Activated CD4-positive, alpha-beta T cell treated with anti-CD3 and anti-CD28 coated beads, Interleukin-2, amount 10 ng/mL, durations not matched to agents 24 days and 14 days (primary cell): ENCODE results near the gene NEK5. TPM values are rescaled to one million over a fixed set of nuclear protein-coding genes. Genes with fewer than 3 reads are reported as not detected.
"Not testable (repeated sequence)": the region's sequence is repeated elsewhere in the genome, so short reads cannot be mapped to it uniquely, and the experiment has no call there.

ENCODE experiments used
- DNase-seq: peaks from one replicate; pipeline ENCODE4 v3.0.0; 2022
- H3K27ac Mint-ChIP-seq: one replicate; pipeline ENCODE4 v1.8.0; 2022; ENCODE audit warnings: mild to moderate bottlenecking, mixed read lengths
- H3K27me3 Mint-ChIP-seq: one replicate; pipeline ENCODE4 v1.8.0; 2022; ENCODE audit warnings: mixed read lengths
- H3K36me3 Mint-ChIP-seq: one replicate; pipeline ENCODE4 v1.8.0; 2022; ENCODE audit warnings: low read depth, mild to moderate bottlenecking, mixed read lengths
- H3K4me1 Mint-ChIP-seq: one replicate; pipeline ENCODE4 v1.8.0; 2021; ENCODE audit warnings: mixed read lengths
- H3K4me3 Mint-ChIP-seq: one replicate; pipeline ENCODE4 v1.8.0; 2022; ENCODE audit warnings: mild to moderate bottlenecking, moderate library complexity, mixed read lengths
- H3K9me3 Mint-ChIP-seq: one replicate; pipeline ENCODE4 v1.8.0; 2021; ENCODE audit warnings: mixed read lengths
- intact Hi-C: fragments of 100-400 bp; cut with micrococcal nuclease; formaldehyde crosslinking; loops from one replicate; pipeline ENCODE4 v1.15.1; 2023
- total RNA-seq: library from RNA; stranded (reverse); gene quantifications from 2 replicates; pipeline ENCODE4 v1.2.3, GENCODE V29; 2022

NEK5 gene
- total RNA-seq, 1 donor from 2014 or later: not detected

DNA sequence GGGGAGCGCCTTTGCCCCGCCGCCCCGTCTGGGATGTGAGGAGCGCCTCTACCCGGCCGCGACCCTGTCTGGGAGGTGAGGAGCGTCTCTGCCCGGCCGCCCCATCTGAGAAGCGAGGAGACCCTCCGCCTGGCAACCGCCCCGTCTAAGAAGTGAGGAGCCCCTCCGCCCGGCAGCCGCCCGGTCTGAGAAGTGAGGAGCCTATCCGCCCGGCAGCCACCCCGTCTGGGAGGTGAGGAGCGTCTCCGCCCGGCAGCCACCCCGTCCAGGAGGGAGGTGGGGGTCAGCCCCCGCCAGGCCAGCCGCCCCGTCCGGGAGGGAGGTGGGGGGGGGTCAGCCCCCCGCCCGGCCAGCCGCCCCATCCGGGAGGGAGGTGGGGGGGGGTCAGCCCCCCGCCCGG is 49.0 kb downstream of the NEK5 start:
- intact Hi-C loops, H3K36me3 Mint-ChIP-seq, H3K4me3 Mint-ChIP-seq, DNase-seq, H3K27ac Mint-ChIP-seq, H3K9me3 Mint-ChIP-seq, H3K27me3 Mint-ChIP-seq, H3K4me1 Mint-ChIP-seq: not testable (repeated sequence)

DNA sequence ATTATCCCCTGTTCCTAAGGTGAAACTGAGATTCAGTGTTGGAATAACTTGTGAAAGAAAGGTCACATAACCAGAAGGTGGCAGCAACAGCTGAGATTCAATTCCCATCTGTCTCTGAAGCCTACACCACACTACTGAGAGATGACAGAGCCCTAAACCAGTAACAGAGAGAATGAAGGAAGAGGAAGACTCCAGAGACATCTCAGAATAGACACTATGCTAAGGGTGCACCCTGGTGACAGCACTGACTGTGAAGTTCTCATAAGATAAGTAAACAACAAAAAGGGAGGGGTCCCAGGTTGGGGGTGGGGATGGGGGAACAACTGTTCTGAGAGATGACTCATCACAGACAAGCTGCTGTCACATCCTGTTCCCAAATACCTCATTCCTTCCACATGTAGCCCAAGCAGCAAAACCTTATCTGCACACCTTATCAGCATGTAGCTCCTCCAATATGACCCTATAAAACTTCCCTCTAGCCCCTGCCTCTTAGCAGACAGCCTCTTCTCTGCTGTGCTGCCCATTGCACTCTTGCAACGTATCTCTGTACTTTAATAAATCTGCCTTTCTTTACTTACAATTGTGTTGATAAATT is 57.8 kb downstream of the NEK5 start:
- H3K36me3 Mint-ChIP-seq: no peaks in the 10 kb centered on the region
- H3K4me1 Mint-ChIP-seq: peaks cover 12% of the 10 kb centered on the region
- H3K9me3 Mint-ChIP-seq: peaks cover 11% of the 10 kb centered on the region
- DNase-seq: peak; percentile 65
- H3K27ac Mint-ChIP-seq: no peak overlapping the region
- H3K4me3 Mint-ChIP-seq: no peak overlapping the region
- H3K27me3 Mint-ChIP-seq: peaks cover 21% of the 10 kb centered on the region
- intact Hi-C loops: loop anchor here (2.0 kb wide), 1 partner anchor 56 kb away; no protein-coding TSS in a partner anchor

DNA sequence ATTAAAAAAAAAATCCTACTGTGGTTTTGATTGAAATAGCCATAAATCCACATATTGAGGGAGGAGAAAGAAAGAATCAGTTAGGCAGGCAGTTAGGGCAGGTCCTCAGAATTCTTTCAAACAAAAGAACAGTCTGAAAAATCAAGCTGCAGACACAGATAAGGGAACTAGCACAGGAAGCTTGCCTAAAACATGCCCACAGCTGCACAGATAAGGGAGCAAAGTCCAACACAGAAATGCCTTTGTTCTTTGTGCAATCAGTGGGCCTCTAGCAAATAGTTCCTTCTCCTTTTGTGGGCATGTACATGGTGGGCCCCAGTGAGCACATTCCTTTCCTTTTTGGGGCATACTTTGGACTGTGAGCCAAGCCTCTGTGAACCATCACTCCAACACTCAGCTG is 61.6 kb downstream of the NEK5 start:
- H3K4me1 Mint-ChIP-seq: peaks cover 12% of the 10 kb centered on the region

DNA sequence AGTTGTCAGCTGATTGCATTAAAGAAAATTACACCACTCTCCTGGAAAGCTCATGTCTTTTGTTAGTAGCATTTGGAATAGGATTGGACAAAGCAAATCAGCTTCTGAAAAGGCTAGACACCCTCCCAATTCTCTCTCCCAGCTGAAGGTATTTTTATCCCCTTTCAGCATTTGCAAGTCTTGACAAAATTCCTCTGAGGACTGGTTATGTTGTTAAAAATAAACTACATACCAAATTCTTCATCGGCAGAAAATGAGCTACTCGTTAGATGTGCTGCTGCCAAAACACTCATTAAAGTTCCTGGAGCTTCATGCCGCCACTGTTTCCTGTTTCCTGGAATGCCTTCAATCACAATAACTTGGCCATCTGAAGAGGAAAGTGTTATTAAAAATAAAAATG is 67.3 kb downstream of the NEK5 start:
- Mint-ChIP-seq H3K36me3 (no peaks in the 10 kb centered on the region), H3K9me3 (peaks cover 3% of the 10 kb centered on the region), H3K27ac (no peak overlapping the region), H3K4me1 (no peaks in the 10 kb centered on the region), H3K27me3 (no peaks in the 10 kb centered on the region), H3K4me3 (no peak overlapping the region)
- no peak for DNase-seq
- intact Hi-C loops: no loop called here

More for the DNA sequence above, 61.6 kb downstream of the NEK5 start:
- no peak for DNase-seq
- Mint-ChIP-seq H3K4me3 (no peak overlapping the region), H3K27me3 (peaks cover 6% of the 10 kb centered on the region), H3K9me3 (peaks cover 11% of the 10 kb centered on the region), H3K27ac (no peak overlapping the region), H3K36me3 (no peaks in the 10 kb centered on the region)
- intact Hi-C loops: no loop called here

DNA sequence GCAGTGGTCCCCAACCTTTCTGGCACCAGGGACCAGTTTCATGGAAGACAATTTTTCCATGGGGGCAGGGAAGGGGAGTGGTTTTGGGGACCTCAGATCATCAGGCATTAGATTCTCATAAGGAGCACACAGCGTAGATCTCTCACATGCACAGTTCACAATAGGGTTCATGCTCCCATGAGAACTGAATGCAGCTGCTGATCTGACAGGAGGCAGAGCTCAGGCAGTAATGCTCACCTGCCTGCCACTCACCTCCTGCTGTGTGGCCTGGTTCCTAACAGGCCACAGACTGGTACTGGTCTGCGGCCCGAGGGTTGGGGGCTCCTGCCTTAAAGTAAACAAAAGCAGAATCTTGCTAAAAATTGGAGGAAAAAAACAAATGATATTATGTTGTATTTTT is 67.8 kb downstream of the NEK5 start:
- H3K9me3 Mint-ChIP-seq, DNase-seq, H3K4me1 Mint-ChIP-seq, H3K27me3 Mint-ChIP-seq, intact Hi-C loops, H3K4me3 Mint-ChIP-seq, H3K27ac Mint-ChIP-seq, H3K36me3 Mint-ChIP-seq: not testable (repeated sequence)

DNA sequence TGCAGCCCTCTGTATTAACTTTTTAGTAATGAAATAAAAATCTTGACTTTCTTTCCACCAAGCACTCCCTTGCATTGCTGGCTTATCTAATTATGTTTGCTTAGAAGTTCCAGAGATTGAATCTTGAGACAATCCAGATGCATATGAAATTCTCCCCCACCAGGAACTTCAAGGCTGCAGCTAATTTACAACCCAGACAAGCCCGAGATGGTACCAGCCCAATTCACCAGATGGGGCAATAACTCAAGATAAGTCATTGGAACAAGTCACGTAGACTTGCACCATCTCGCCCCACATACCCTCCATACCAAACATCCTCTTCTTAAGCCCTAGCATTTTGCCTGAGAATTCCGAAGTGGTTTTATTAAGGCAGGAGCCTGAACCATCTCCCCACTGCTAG is 75.4 kb downstream of the NEK5 start:
- no peaks in the 10 kb centered on the region for H3K27me3 Mint-ChIP-seq
- H3K27ac Mint-ChIP-seq: no peak overlapping the region
- H3K4me3 Mint-ChIP-seq: no peak overlapping the region
- H3K4me1 Mint-ChIP-seq: no peaks in the 10 kb centered on the region
- intact Hi-C loops: no loop called here
- H3K36me3 Mint-ChIP-seq: no peaks in the 10 kb centered on the region
- no peak for DNase-seq
- no peaks in the 10 kb centered on the region for H3K9me3 Mint-ChIP-seq

DNA sequence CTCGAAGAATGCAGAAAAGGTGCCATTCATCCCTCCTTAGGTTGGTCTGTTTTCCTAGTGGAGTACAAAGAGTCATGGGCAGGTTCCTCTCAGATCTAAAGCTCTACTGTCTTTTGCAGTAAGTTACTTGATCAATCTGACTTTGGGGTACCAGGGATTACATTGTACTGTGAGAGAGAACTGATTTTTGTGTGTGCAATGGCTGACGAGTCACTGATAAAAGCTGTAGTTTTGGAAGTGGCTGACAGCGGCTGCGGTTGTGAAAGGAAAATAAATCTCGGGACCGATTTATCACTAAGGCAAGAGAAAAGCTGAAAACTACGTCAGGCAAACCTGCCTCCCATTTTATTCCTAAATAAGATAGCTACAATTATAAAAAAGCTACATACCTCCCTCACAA is 77.5 kb downstream of the NEK5 start:
- intact Hi-C loops: no loop called here
- Mint-ChIP-seq H3K27ac (no peak overlapping the region), H3K36me3 (no peaks in the 10 kb centered on the region), H3K4me1 (no peaks in the 10 kb centered on the region), H3K4me3 (no peak overlapping the region), H3K27me3 (no peaks in the 10 kb centered on the region), H3K9me3 (no peaks in the 10 kb centered on the region)
- DNase-seq: no peak

DNA sequence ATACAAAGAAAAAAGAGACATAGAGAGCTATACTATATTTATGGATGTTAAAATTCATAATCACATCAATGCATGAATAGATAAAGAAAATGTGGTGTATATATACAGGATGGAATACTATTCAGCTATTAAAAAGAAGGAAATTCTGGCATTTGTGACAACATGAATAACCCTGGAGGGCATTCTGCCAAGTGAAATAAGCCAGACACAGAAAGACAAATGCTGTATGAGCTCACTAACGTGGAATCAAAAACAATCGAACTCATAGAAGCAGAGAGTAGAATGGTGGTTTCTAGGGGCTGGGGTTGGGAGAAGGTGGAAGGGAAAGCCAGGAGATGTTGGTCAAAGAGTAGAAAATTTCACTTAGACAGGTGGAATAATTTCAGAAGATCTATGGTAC is 80.4 kb downstream of the NEK5 start:
- no peaks in the 10 kb centered on the region for H3K27me3 Mint-ChIP-seq
- H3K36me3 Mint-ChIP-seq: peaks cover 2% of the 10 kb centered on the region
- H3K27ac Mint-ChIP-seq: no peak overlapping the region
- no peak overlapping the region for H3K4me3 Mint-ChIP-seq
- H3K9me3 Mint-ChIP-seq: no peaks in the 10 kb centered on the region
- H3K4me1 Mint-ChIP-seq: no peaks in the 10 kb centered on the region
- intact Hi-C loops: no loop called here
- DNase-seq: no peak

DNA sequence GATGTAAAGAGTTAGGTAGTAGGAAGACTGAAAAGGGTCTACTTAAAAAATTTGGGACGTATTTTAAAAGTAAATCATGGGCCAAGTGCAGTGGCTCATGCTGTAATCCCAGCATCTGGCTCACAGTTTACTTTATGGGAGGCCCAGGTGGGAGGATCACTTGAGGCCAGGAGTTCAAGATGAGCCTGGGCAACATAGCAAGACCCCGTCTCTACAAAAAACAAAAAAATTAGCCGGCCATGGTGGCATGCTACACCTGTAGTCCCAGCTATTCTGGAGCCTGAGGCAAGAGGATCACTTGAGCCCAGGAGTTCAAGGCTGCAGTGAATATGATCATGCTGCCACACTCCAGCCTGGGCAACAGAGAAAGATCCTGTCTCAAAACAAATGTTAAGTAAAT is 81.4 kb downstream of the NEK5 start:
- H3K4me1 Mint-ChIP-seq: no peaks in the 10 kb centered on the region
- H3K4me3 Mint-ChIP-seq: no peak overlapping the region

DNA sequence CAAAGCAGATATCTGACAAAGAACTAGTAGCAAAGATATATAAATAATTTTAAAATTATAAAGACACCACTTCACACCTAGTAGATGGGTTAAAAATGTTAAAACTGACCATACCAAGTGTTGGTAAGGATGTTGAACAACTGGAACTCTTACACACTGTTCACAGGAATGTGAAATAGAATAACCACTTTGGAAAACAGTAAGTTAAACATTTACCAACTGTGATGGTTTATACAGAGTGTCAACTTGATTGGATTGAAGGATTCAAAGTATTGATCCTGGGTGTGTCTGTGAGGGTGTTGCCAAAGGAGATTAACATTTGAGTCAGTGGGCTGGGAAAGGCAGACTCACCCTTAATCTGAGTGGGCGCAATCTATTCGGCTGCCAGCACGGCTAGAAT is 85.2 kb downstream of the NEK5 start:
- Mint-ChIP-seq H3K4me3 (no peak overlapping the region), H3K27ac (no peak overlapping the region), H3K9me3 (no peaks in the 10 kb centered on the region), H3K27me3 (no peaks in the 10 kb centered on the region), H3K36me3 (peaks cover 4% of the 10 kb centered on the region), H3K4me1 (no peaks in the 10 kb centered on the region)
- DNase-seq: no peak
- intact Hi-C loops: no loop called here

More for the DNA sequence above, 81.4 kb downstream of the NEK5 start:
- Mint-ChIP-seq H3K27ac (no peak overlapping the region), H3K27me3 (no peaks in the 10 kb centered on the region), H3K36me3 (peaks cover 2% of the 10 kb centered on the region), H3K9me3 (no peaks in the 10 kb centered on the region)
- no peak for DNase-seq
- intact Hi-C loops: no loop called here

DNA sequence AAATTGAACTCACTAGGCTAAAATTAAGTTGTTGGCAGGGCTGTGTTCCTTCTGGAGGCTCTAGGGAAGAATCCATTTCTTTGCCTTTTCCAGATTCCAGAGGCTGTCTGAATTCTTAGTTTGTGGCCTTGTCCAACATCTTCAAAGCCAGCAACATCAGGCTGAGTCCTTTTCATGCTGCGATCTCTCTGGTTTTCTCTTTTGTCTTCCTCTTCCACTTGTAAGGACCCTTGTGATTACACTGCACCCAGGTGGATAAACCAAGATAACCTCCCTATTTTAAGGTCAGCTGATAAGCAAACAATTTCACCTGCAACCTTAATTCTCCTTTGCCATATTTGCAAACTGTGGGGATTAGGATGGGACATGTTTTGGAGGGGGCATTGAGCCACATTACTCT is 92.8 kb downstream of the NEK5 start:
- Mint-ChIP-seq H3K4me3 (no peak overlapping the region), H3K36me3 (peaks cover 5% of the 10 kb centered on the region), H3K27me3 (no peaks in the 10 kb centered on the region), H3K9me3 (no peaks in the 10 kb centered on the region), H3K27ac (no peak overlapping the region), H3K4me1 (no peaks in the 10 kb centered on the region)
- intact Hi-C loops: no loop called here
- no peak for DNase-seq

DNA sequence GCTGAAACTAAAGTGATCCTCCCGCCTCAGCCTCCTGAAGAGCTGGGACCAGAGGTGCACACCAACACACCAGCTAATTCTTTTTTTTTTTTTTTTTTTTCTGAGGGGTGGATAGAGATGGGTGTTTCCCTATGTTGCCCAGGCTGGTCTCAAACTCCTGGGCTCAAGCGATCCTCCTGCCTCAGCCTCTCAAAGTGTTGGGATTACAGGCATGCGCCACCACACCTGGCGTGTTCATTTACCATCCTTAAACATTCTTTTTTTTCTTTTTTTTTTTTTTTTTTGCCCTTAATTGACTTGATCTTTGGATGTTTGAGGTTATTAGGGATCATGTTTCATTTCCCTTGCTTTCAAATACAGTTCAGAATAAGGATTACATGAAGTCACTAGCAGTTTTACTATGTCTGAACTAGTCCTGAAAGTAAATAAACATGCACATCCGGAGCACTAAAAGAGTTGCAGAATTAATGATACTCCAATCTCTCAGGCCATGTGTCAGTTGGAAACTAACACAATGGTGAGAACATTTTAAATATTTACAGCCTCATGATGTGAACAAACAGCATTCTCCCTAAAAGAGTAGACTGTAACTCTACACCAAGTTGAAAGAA is 94.2 kb downstream of the NEK5 start:
- H3K27ac Mint-ChIP-seq: no peak overlapping the region
- DNase-seq: no peak
- H3K4me1 Mint-ChIP-seq: no peaks in the 10 kb centered on the region
- H3K4me3 Mint-ChIP-seq: no peak overlapping the region
- intact Hi-C loops: no loop called here
- H3K9me3 Mint-ChIP-seq: no peaks in the 10 kb centered on the region
- H3K27me3 Mint-ChIP-seq: no peaks in the 10 kb centered on the region
- peaks cover 10% of the 10 kb centered on the region for H3K36me3 Mint-ChIP-seq

DNA sequence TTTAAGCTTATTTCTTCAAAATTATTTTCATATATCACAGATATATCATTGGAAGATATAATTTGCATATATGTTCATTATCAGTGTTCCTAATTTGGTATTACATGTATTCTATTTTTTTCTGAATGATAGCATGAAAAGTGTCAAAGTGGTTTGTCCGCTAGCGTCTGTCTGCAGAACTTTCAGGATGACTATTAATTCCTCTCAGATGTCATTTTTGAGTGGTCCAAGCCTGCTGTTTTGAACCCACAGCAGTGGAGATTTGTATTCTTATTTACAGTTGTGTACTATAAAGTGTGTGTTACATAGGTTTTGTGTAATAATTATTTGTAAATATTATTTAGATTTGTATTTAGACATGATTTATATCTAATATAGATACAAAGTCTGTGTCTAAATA is 95.8 kb downstream of the NEK5 start:
- Mint-ChIP-seq H3K36me3 (peaks cover 23% of the 10 kb centered on the region), H3K4me1 (no peaks in the 10 kb centered on the region)

DNA sequence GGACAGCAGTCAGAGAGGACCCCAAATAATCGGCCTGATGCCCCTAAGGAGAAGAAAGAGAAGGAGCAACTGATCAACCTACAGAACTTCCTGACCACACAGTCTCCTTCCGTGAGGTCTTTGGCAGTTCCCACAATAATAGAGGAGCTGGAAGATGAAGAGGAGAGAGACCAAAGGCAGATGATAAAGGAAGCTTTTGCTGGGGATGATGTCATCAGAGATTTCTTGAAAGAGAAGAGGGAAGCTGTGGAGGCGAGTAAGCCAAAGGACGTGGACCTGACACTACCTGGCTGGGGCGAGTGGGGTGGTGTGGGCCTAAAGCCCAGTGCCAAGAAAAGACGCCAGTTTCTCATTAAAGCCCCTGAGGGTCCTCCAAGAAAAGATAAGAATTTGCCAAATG is 98.5 kb downstream of the NEK5 start:
- H3K27ac Mint-ChIP-seq, intact Hi-C loops: not testable (repeated sequence)

More for the DNA sequence above, 95.8 kb downstream of the NEK5 start:
- Mint-ChIP-seq H3K27ac (no peak overlapping the region), H3K4me3 (no peak overlapping the region), H3K27me3 (no peaks in the 10 kb centered on the region), H3K9me3 (no peaks in the 10 kb centered on the region)
- intact Hi-C loops: no loop called here
- DNase-seq: no peak

DNA sequence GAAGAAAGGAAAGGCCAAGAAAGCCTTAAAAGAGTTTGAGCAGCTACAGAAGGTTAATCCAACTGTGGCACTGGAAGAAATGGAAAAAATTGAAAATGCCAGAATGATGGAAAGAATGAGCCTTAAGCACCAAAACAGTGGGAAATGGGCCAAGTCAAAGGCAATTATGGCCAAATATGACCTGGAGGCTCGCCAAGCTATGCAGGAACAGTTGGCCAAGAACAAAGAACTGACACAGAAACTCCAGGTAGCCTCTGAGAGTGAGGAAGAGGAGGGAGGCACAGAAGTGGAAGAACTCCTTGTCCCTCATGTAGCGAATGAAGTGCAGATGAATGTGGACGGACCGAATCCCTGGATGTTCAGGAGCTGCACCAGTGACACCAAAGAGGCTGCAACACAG is 99.3 kb downstream of the NEK5 start:
- intact Hi-C loops: no loop called here
- Mint-ChIP-seq H3K4me1 (peaks cover 5% of the 10 kb centered on the region), H3K27me3 (no peaks in the 10 kb centered on the region), H3K36me3 (peaks cover 46% of the 10 kb centered on the region), H3K9me3 (no peaks in the 10 kb centered on the region), H3K4me3 (no peak overlapping the region), H3K27ac (no peak overlapping the region)
- no peak for DNase-seq

More for the DNA sequence above, 98.5 kb downstream of the NEK5 start:
- H3K4me3 Mint-ChIP-seq, DNase-seq, H3K9me3 Mint-ChIP-seq, H3K27me3 Mint-ChIP-seq, H3K4me1 Mint-ChIP-seq: not testable (repeated sequence)
- H3K36me3 Mint-ChIP-seq: peaks cover 42% of the 10 kb centered on the region
